ENCODE results near the gene RASA2.

GRCh38 chr3:141646760-141647561 is 160.1 kb downstream of the RASA2 start:
- TF ChIP-seq CTCF (IDR thresholded peaks at IDR 0.05; ENCODE audit: poor library complexity): no peak
- TF ChIP-seq EZH2 (IDR thresholded peaks at IDR 0.05; ENCODE audit: borderline replicate concordance): no peak

All from hepatocyte (in vitro differentiated cells).